GM12878 (cell line): ENCODE measurements around the gene C15orf40. TPM values are rescaled to one million over a fixed set of nuclear protein-coding genes. Genes with fewer than 3 reads are reported as not detected.

Experiments
- BHLHE40 ChIP-seq, 2 experiments: fragments of 450-650 bp in 1 of 2; IDR thresholded peaks; 2 replicates each; pipeline ENCODE4 v1.6.1; 2011 to 2017; ENCODE audit warnings: low read depth in 2 of 2, borderline replicate concordance in 1 of 2, improper control_type of control experiment in 1 of 2, low read length in 1 of 2, mild to moderate bottlenecking in 1 of 2
- BMI1 ChIP-seq: fragments of 450-650 bp; IDR thresholded peaks from 2 replicates; pipeline ENCODE4 v1.6.1; 2016; ENCODE audit warnings: mild to moderate bottlenecking, moderate library complexity, borderline replicate concordance
- CUX1 ChIP-seq: IDR thresholded peaks from 2 replicates; pipeline ENCODE4 v1.6.1; 2012; ENCODE audit warnings: improper control_type of control experiment, low read depth, low read length; ENCODE audit not compliant: insufficient replicate concordance
- ESRRA ChIP-seq: IDR thresholded peaks from 2 replicates; pipeline ENCODE4 v1.6.1; 2012; ENCODE audit warnings: mild to moderate bottlenecking, low read length, improper control_type of control experiment
- LARP7 ChIP-seq: fragments of 450-650 bp; IDR thresholded peaks from 2 replicates; pipeline ENCODE4 v1.6.1; 2017; ENCODE audit warnings: mild to moderate bottlenecking
- NFIC ChIP-seq: IDR thresholded peaks from 2 replicates; pipeline ENCODE4 v1.6.1; 2012; ENCODE audit warnings: low read depth, mild to moderate bottlenecking, inconsistent platforms, low read length, moderate library complexity
- NFYA ChIP-seq: IDR thresholded peaks from 2 replicates; pipeline ENCODE4 v1.6.1; 2011; ENCODE audit warnings: low read depth, mild to moderate bottlenecking, low read length, improper control_type of control experiment, borderline replicate concordance
- PRDM15 ChIP-seq: fragments of 450-650 bp; formaldehyde crosslinking; IDR thresholded peaks from 2 replicates; pipeline ENCODE4 v1.4.0; 2020; ENCODE audit warnings: mild to moderate bottlenecking, moderate library complexity
- RELA ChIP-seq: fragments of 450-650 bp; IDR thresholded peaks from 2 replicates; pipeline ENCODE4 v1.8.0; 2014; ENCODE audit warnings: borderline replicate concordance; ENCODE audit not compliant: partially characterized antibody
- REST ChIP-seq: IDR thresholded peaks from 2 replicates; pipeline ENCODE4 v1.6.1; 2012; ENCODE audit warnings: mild to moderate bottlenecking, low read depth, low read length
- RUNX3 ChIP-seq: IDR thresholded peaks from 2 replicates; pipeline ENCODE4 v1.6.1; 2012; ENCODE audit warnings: low read length, inconsistent platforms
- SREBF2 ChIP-seq: IDR thresholded peaks from 2 replicates; pipeline ENCODE4 v1.6.1; 2012; ENCODE audit warnings: mild to moderate bottlenecking, low read length
- TCF12 ChIP-seq: IDR thresholded peaks from 2 replicates; pipeline ENCODE4 v1.6.1; 2011; ENCODE audit warnings: low read depth, mild to moderate bottlenecking, low read length
- polyA plus RNA-seq, 11 experiments: library from polyadenylated mRNA; depleted of rRNA in 4 of 11; unstranded in 6 of 11; stranded (reverse) in 5 of 11; fragments of >200 nt; fragmentation: Nextera tagmentation in 4 of 11; fragmentation: Illumina TruSeq in 1 of 11; extraction: Ambion mirVana in 4 of 11; extraction: Trizol in 1 of 11; gene quantifications; 1 replicate in 1 of 11; 2 replicates in 10 of 11; pipeline versions ENCODE4 v1.2.1 to v1.2.3, GENCODE V29; 2011 to 2016; ENCODE audit warnings: inconsistent platforms in 2 of 11, missing spikeins in 2 of 11, low read depth in 1 of 11
- total RNA-seq, 4 experiments: library from RNA; depleted of rRNA in 3 of 4; stranded (reverse); fragments of >200 nt in 3 of 4; fragmentation: Illumina TruSeq in 1 of 4; extraction: Trizol in 1 of 4; gene quantifications; 2 replicates each; pipeline versions ENCODE4 v1.2.1 to v1.2.3, GENCODE V29; 2013 to 2021
- TF ChIP-seq, protein P1 (sequence below): fragments of 450-650 bp; conservative IDR thresholded peaks from 2 replicates; pipeline ENCODE4 v1.6.1; 2017; ENCODE audit warnings: mild to moderate bottlenecking, moderate library complexity

The C15orf40 gene
- total and polyA plus RNA-seq, 10 of the 15 experiments (the other 5 are each of a cell fraction or from before 2014, with no cell fraction given): 21.3 to 70.0 (median 31.8) TPM

- no peak for TF ChIP-seq PRDM15 (CRISPR knock-in tag)
- TF ChIP-seq BHLHE40 (IDR thresholded peaks at IDR 0.05; ENCODE audit: borderline replicate concordance in 1 of 2, low read depth in 2 of 2, low read length in 1 of 2): peak; percentile 71 to 87; a peak in 3 of 4 replicates
- no peak for TF ChIP-seq CUX1
- TF ChIP-seq LARP7: peak; percentile 37; the same call in 1 of the 2 replicates
- no peak for TF ChIP-seq NFYA
- TF ChIP-seq RUNX3: peak; percentile 75
- TF ChIP-seq REST: no peak
- no peak for TF ChIP-seq BMI1
- TF ChIP-seq RELA: peak; percentile 17
- peak; percentile 11; the same call in 1 of the 2 replicates for TF ChIP-seq TCF12
- no peak for TF ChIP-seq ESRRA
- TF ChIP-seq, protein P1, sequence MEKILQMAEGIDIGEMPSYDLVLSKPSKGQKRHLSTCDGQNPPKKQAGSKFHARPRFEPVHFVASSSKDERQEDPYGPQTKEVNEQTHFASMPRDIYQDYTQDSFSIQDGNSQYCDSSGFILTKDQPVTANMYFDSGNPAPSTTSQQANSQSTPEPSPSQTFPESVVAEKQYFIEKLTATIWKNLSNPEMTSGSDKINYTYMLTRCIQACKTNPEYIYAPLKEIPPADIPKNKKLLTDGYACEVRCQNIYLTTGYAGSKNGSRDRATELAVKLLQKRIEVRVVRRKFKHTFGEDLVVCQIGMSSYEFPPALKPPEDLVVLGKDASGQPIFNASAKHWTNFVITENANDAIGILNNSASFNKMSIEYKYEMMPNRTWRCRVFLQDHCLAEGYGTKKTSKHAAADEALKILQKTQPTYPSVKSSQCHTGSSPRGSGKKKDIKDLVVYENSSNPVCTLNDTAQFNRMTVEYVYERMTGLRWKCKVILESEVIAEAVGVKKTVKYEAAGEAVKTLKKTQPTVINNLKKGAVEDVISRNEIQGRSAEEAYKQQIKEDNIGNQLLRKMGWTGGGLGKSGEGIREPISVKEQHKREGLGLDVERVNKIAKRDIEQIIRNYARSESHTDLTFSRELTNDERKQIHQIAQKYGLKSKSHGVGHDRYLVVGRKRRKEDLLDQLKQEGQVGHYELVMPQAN: peak; percentile 58
- TF ChIP-seq NFIC: no peak
- TF ChIP-seq SREBF2: no peak
Measured at GRCh38 chr15:83011271-83012075, at the start of gene C15orf40 (continued).
